Mammary epithelial cell (primary cell): ENCODE measurements around the gene OXT.

Experiments used
- CTCF ChIP-seq, 2 donors: IDR thresholded peaks in 1 of 2; conservative IDR thresholded peaks in 1 of 2; 2 replicates each; pipeline ENCODE4 v1.5.1; 2011 to 2012; ENCODE audit warnings: inconsistent platforms in 2 of 2, low read length in 2 of 2, mild to moderate bottlenecking in 2 of 2, control low read depth in 1 of 2, low read depth in 1 of 2; ENCODE audit not compliant: insufficient read depth in 1 of 2; ENCODE audit errors: extremely low read depth in 1 of 2
- EZH2 ChIP-seq: IDR thresholded peaks from 2 replicates; pipeline ENCODE4 v1.6.1; 2012; ENCODE audit warnings: low read length, inconsistent platforms, borderline replicate concordance

- TF ChIP-seq EZH2 (no peak), CTCF (conservative IDR thresholded peaks at IDR 0.05 in 1 of 2, IDR thresholded peaks at IDR 0.05 in 1 of 2; ENCODE audit: extremely low read depth in 1 of 2, insufficient read depth in 1 of 2, low read depth in 1 of 2, low read length in 2 of 2) (no peak)
These were observed 50.0 kb downstream of the OXT start for GRCh38 chr20:3121271-3121911.
